Amniotic stem cell (primary cell): ENCODE results near the gene FCHSD2.
"Not testable (repeated sequence)": the region's sequence is repeated elsewhere in the genome, so short reads cannot be mapped to it uniquely, and the experiment has no call there.

Experiments
- DNase-seq: peaks from one replicate; lab custom pipeline; 2025; lab: John Stamatoyannopoulos, UW

Gene FCHSD2

GRCh38 chr11:73058989-73059674, 83.0 kb downstream of the FCHSD2 start:
- DNase-seq: no peak

DNA sequence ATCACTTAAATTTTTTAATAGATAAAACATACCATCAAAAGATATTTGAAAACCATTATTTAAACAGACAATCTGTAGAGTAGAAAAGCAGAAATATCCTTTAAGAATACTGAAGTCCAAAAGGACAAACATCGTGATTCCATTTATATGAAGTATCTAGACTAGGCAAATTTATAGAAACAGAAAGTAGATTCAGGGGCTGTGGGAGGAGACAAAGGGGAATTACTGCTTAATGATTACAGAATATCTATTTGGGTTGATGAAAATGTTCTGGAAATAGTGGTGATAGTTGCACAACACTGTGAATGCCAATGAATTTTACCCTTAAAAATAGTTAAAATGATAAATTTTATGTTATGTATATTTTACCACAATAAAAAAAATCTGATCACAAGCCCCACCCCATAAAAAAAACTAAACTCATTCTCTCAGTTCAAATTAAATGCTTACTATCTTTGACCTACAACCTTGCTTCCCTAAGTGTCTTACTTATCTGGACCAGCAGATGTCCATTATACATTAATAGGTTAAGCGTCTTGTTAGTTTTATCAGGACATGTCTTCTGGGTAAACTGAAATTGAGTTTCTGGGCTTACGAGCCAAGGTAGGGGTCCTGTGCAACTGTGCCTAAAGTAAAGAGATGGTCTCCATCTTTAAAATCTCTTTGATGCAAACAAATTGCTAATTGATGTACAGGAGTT, 86.3 kb downstream of the FCHSD2 start:
- no peak for DNase-seq

DNA sequence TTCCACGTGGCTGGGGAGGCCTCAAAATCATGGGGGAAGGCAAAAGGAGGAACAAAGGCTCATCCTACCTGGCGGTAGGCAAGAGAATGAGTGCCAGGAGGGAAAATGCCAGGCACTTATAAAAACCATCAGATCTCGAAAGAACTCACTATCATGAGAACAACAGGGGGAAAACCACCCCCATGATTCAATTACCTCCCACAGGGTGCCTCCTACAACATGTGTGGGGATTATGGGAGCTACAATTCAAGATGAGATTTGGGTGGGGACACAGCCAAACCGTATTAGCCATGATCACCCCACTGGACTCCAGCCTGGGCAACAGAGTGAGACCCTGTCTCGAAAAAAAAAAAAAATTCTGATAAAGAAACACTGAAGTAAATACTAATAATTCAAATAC, 87.1 kb downstream of the FCHSD2 start:
- DNase-seq: no peak

DNA sequence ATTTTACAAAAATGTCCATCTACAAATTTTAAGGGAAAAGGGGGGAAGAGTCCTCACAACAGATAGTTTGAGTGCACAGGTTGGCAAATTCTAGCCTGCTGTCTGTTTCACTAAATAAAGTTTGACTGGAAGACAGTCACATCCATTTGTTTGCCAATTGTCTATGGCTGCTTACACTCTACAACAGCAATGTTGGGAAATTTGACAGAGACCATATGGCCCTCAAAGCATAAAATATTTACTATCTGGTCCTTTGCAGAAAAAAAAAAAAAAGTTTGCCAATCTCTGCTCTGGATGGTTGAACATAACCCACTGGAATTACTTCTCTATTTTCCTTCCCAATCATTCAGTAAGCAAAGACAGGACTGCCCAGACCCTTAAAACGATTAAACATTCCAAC, 88.2 kb downstream of the FCHSD2 start:
- DNase-seq: no peak

GRCh38 chr11:73048446-73048845, 93.7 kb downstream of the FCHSD2 start:
- DNase-seq: no peak

DNA sequence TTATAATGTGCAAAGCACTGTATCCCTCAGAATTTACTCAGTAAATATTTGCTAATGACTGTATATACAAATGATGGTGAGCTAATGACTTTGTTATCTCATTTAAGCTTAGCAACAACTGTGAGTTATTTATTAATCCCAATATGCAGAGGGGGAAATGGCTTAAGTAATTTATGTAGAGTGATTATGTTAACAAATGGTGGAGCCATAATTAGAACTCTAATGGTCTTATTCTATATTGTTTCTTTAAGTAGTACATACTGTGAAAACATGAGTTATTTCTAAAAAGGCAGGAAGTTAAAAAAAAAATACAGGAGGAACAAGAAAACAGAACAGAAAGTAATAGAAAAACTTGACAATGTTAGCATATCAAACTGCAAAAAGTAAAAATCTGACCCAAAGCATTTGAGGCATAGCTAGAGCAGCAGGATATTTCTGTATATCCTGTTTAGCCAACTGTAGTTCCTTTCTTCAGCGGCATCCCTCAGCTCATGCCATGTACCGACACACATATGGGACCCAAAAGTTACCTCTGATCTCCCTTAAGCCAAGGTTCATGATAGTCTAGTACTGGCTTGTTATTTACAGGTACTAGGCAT, 94.2 kb downstream of the FCHSD2 start:
- no peak for DNase-seq

GRCh38 chr11:73040046-73040445, 102.1 kb downstream of the FCHSD2 start:
- DNase-seq: no peak

GRCh38 chr11:73034777-73035176, 107.3 kb downstream of the FCHSD2 start:
- DNase-seq: no peak

DNA sequence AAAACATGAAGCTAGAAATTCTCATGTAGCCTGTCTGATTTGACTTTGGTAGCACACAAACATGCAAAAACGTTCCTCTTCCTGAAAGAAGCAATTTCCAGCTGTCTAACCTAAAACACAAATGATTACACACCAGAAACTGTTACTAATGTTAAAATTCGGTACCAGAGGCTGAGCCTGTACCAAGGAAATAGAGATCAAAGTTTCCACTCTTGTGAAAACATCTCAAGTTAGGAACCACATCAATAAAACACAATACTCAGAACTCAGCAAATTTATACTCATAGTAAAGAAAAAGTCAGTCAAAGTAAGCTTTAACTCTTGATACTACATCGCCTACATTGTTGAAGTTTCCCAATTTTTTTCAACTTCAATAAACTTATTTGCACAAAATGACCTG, 107.8 kb downstream of the FCHSD2 start:
- DNase-seq: no peak

GRCh38 chr11:73030130-73030529, 112.0 kb downstream of the FCHSD2 start:
- DNase-seq: no peak

GRCh38 chr11:73029403-73029802, 112.7 kb downstream of the FCHSD2 start:
- DNase-seq: no peak

DNA sequence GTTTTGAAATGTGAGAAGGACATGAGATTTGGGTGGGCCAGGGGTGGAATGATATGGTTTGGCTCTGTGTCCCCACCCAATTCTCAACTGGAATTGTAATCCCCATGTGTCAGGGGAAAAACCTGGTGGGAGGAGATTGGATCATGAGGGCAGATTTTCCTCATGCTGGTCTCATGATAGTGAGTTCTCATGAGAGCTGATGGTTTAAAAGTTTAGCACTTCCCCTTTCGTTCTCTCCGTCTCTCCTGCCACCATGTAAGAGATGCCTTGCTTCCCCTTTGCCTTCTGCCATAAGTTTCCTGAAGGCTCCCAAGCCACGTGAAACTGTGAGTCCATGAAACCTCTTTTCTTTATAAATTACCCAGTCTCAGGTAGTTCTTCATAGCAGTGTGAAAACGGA, 113.5 kb downstream of the FCHSD2 start:
- DNase-seq: no peak

DNA sequence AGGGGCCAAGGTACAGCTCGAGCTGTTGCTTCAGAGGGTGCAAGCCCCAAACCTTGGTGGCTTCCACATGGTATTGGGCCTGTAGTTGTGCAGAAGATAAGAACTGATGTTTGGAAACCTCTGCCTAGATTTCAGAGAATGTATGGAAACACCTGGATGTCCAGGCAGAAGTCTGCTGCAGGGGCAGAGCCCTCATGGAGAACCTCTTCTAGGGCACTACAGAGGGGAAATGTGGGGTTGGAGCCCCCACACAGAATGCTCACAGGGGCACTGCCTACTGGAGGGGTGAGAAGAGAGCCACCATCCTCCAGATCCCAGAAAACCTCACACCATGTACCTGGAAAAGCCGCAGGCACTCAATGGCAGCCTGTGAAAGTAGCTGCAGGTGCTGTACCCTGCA, 114.3 kb downstream of the FCHSD2 start:
- DNase-seq: not testable (repeated sequence)

GRCh38 chr11:73024639-73025038, 117.5 kb downstream of the FCHSD2 start:
- no peak for DNase-seq

DNA sequence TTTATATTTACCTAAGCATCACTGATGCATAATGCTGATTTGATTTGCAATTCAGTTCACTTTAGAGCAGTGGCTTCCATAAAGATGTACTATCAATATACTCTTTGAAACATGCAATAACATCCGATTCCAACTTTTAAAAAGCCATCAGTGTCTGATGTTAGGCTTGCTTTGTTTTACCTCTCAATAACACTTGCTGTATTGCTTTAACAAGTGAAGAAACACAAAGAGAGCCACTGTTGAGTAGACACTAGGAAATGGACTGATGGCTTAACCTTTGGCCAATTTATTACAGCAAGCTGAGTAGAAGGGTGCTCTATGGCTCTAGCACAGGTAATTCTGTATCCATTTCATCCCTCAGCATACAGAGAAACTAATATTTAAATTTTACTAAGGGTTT, 122.1 kb downstream of the FCHSD2 start:
- no peak for DNase-seq

GRCh38 chr11:73019449-73019848, 122.7 kb downstream of the FCHSD2 start:
- DNase-seq: no peak

- no peak for DNase-seq
Measured at GRCh38 chr11:73018856-73019255, 123.3 kb downstream of the FCHSD2 start.

- DNase-seq: no peak
Measured at GRCh38 chr11:73017024-73017751, 124.9 kb downstream of the FCHSD2 start.

DNA sequence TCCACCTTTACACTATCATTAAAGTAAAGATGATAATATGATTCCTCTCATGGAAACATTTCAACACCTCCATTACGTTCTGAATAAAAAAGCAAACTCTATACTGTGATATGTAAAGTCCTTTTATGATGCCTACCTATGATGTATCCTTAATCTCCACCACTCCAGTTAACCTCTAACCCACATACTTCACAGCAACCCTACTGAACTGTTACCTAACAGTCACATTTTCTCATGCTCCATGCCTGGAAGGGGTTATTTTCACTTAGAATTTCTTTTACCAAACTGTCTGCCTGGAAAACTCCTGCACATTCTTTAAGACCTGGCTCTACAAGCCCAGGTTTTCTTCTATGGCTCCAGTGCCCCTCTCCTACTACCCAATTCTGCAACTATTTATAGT, 129.1 kb downstream of the FCHSD2 start:
- no peak for DNase-seq

DNA sequence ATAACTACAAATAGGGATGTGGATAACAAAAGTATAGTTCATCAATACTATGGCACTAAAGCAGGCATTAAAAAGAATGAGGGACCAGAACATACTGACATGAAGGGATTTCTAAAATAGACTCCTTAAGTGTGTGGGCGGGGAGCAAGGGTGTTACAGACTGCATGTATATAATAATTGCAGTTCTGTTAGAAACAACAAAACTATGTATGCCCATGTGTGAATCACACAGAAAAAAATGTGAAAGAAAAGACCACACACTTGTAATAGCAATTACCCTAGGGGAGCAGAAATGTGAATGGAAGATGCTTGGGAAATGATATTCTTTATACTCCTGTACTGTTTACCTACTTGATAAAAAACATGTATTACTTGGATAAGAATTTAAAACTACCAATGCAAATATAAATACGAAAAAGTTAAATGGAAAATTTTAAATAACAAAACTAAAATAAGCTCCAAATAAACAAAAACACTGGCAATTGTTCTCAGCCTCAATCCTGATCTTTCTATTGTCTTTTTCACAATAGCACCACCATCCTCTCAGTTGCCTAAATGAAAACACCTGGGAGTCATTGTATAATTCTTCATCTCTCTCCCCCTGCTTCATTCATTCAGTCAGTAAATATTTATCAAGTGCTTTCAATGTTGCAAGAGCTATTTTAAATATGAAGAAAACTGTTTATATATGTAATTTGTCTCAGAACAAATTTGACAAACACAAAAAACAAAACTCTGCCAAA, 129.8 kb downstream of the FCHSD2 start:
- DNase-seq: no peak

- DNase-seq: no peak
Measured at GRCh38 chr11:73011126-73011817, 130.8 kb downstream of the FCHSD2 start.
